ENCODE measurements around the gene SPINK9. TPM values are rescaled to one million over a fixed set of nuclear protein-coding genes. Genes with fewer than 3 reads are reported as not detected.

SPINK9 gene
- total and polyA plus RNA-seq, 2 of the 4 experiments (the other 2 are of a cell fraction): not detected

DNA sequence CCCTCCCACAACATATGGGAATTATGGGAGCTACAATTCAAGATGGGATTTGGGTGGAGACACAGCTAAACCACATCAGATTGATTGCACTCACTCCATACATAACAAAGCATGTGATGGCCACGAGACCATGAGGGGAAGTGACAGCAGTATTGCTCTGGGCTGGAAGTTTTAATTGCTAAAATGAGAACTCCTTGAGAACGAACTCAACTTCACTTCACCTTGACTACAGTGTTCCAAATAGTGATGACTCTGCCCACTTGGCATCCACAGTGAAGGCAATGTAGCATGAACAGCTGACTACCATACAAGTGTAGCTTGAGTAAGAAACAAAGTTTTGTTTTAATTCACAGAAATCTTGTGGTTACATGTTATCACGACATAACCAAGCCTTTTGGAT is 23.9 kb upstream of the SPINK9 start:
- no peaks in the 10 kb centered on the region for H3K9me1 ChIP-seq (ENCODE audit: insufficient read depth, low read length)

More for the DNA sequence above, 23.9 kb upstream of the SPINK9 start:
- no peak overlapping the region for H3K56ac ChIP-seq (ENCODE audit: extremely low read depth, insufficient read depth, low read length)
- H2BK5ac ChIP-seq (ENCODE audit: low read depth, low read length, poor library complexity, severe bottlenecking): no peak overlapping the region
- H3K23ac ChIP-seq (ENCODE audit: low read depth, low read length): no peak overlapping the region
- no peak for DNase-seq
- H3K79me1 ChIP-seq (ENCODE audit: low read depth in 1 of 2, low read length in 2 of 2): no peaks in the 10 kb centered on the region
- ATAC-seq (ENCODE audit: low read depth): no peak
- in situ Hi-C loops (cut with MboI; ENCODE audit: low sequenced_read_pairs) (no loop called here), dilution Hi-C loops (cut with HindIII; ENCODE audit: low sequenced_read_pairs, unreplicated experiment) (no loop called here), intact Hi-C loops (cut with micrococcal nuclease) (no loop called here)
- H3K18ac ChIP-seq (ENCODE audit: low read depth, low read length): no peak overlapping the region
- no peak overlapping the region for H2BK120ac ChIP-seq (ENCODE audit: low read depth, low read length)
- no peak overlapping the region for H2AK9ac ChIP-seq (replicated peaks; ENCODE audit: low read depth, low read length, poor library complexity)
- no peak overlapping the region for H4K8ac ChIP-seq (ENCODE audit: low read depth in 2 of 2, low read length in 2 of 2)
- no peaks in the 10 kb centered on the region for H3K36me3 ChIP-seq (ENCODE audit: control insufficient read depth, insufficient read depth, low read length)
- H3K4me3 ChIP-seq (ENCODE audit: insufficient read depth, low read depth, low read length): no peak overlapping the region
- no peak overlapping the region for H2BK15ac ChIP-seq (ENCODE audit: low read depth, low read length)
- H4K91ac ChIP-seq (ENCODE audit: insufficient read depth, low read depth, low read length): no peak overlapping the region
- H3K9me3 ChIP-seq (ENCODE audit: control insufficient read depth, insufficient read depth, low read length): no peaks in the 10 kb centered on the region
- H3K4me1 ChIP-seq (ENCODE audit: control insufficient read depth, insufficient read depth, low read length): no peaks in the 10 kb centered on the region
- BruUV-seq (replicated peaks): no TSS peak
- H3K9ac ChIP-seq (ENCODE audit: low read depth, low read length): no peak overlapping the region
- CTCF ChIA-PET: no interaction called here
- H2AK5ac ChIP-seq (ENCODE audit: low read depth, low read length): no peak overlapping the region
- no peaks in the 10 kb centered on the region for H4K20me1 ChIP-seq (ENCODE audit: insufficient read depth, low read length)
- POLR2A ChIA-PET (ENCODE audit: unreplicated experiment): no interaction called here
- no CpG with 5 or more reads among the region's 3 CpGs for WGBS, 2 experiments (ENCODE audit: extremely low coverage in 2 of 2, insufficient read length in 1 of 2)
- no peaks in the 10 kb centered on the region for H3K27me3 ChIP-seq (ENCODE audit: control insufficient read depth, insufficient read depth, low read length)
- no peak overlapping the region for H4K5ac ChIP-seq (ENCODE audit: low read depth, low read length)
- no peak overlapping the region for H3K4me2 ChIP-seq (ENCODE audit: low read depth, low read length)
- H3K27ac ChIP-seq (ENCODE audit: insufficient read depth, low read length): no peak overlapping the region
- no peak overlapping the region for H2AFZ ChIP-seq (replicated peaks; ENCODE audit: low read length, poor library complexity)
- H3K14ac ChIP-seq (replicated peaks; ENCODE audit: low read depth, low read length): no peak overlapping the region
- H3K4ac ChIP-seq (ENCODE audit: low read depth, low read length): no peak overlapping the region
- TF ChIP-seq BHLHE40 (IDR thresholded peaks at IDR 0.05; ENCODE audit: low read depth, low read length) (no peak), FOS (IDR thresholded peaks at IDR 0.05; ENCODE audit: low read depth, low read length) (no peak), POLR2A (IDR thresholded peaks at IDR 0.05; ENCODE audit: low read depth, low read length) (no peak), SMC3 (IDR thresholded peaks at IDR 0.05; ENCODE audit: low read depth, low read length) (no peak), RCOR1 (IDR thresholded peaks at IDR 0.05; ENCODE audit: insufficient replicate concordance, low read length) (no peak), CEBPB (IDR thresholded peaks at IDR 0.05; ENCODE audit: low read depth, low read length) (no peak), MAFK (IDR thresholded peaks at IDR 0.05; ENCODE audit: low read depth, low read length) (no peak), MAZ (IDR thresholded peaks at IDR 0.05; ENCODE audit: borderline replicate concordance, low read depth, low read length) (no peak)
- no peak overlapping the region for H2BK20ac ChIP-seq (ENCODE audit: low read depth, low read length)
